Endothelial cell of umbilical vein (primary cell): Measurements from ENCODE around the gene B4GALNT3. TPM values are rescaled to one million over a fixed set of nuclear protein-coding genes. Genes with fewer than 3 reads are reported as not detected.

Source experiments
- BruUV-seq: library from RNA; stranded (reverse); fragments of 400-500 nt; replicated peaks from 2 replicates; lab custom pipeline; 2021; lab: Mats Ljungman, UMichigan
- CTCF ChIA-PET: fragments of 300-600, 350-600 bp; sonication (Branson Sonifier 250); formaldehyde crosslinking; loops from one replicate; lab custom pipeline; 2021; ENCODE audit warnings: antibody characterized with exemption, inconsistent platforms; lab: Charles Lee
- POLR2A ChIA-PET: fragments of 300-600, 350-600 bp; sonication (Branson Sonifier 250); formaldehyde crosslinking; loops from one replicate; lab custom pipeline; 2021; ENCODE audit warnings: antibody characterized with exemption, inconsistent platforms; lab: Charles Lee
- DNase-seq: peaks from one replicate; pipeline ENCODE4 v3.0.0-alpha.2; 2011; ENCODE audit warnings: low read depth, low spot score
- FAIRE-seq: peaks from 2 replicates; lab custom pipeline; 2011; peaks lifted over from hg19 to GRCh38; lab: Jason Lieb, UNC
- H2AFZ ChIP-seq: 2 replicates; pipeline ENCODE4 v1.6.0; 2012; ENCODE audit warnings: low read depth, low read length, control low read depth, inconsistent platforms
- H3K27ac ChIP-seq: 2 replicates; pipeline ENCODE4 v1.5.1; 2011; ENCODE audit warnings: low read depth, mild to moderate bottlenecking, control low read depth, low read length, moderate library complexity; ENCODE audit not compliant: insufficient read depth
- H3K27me3 ChIP-seq, 2 experiments: 2 replicates each; pipeline versions ENCODE4 v1.6.0 to v1.6.1; 2011; ENCODE audit warnings: low read length in 2 of 2, mixed read lengths in 1 of 2; ENCODE audit not compliant: control insufficient read depth in 2 of 2, insufficient read depth in 2 of 2
- H3K36me3 ChIP-seq, 2 experiments: 2 replicates in 1 of 2; 3 replicates in 1 of 2; pipeline ENCODE4 v1.5.1; 2011; ENCODE audit warnings: low read length in 2 of 2, mild to moderate bottlenecking in 1 of 2, moderate library complexity in 1 of 2; ENCODE audit not compliant: control insufficient read depth in 2 of 2, insufficient read depth in 2 of 2; ENCODE audit errors: extremely low read depth in 1 of 2
- H3K4me1 ChIP-seq: 3 replicates; pipeline ENCODE4 v1.5.1; 2011; ENCODE audit warnings: mild to moderate bottlenecking, low read length; ENCODE audit not compliant: control insufficient read depth, insufficient read depth; ENCODE audit errors: extremely low read depth
- H3K4me2 ChIP-seq: 2 replicates; pipeline ENCODE4 v1.6.1; 2011; ENCODE audit warnings: low read length, control low read depth, mixed read lengths; ENCODE audit not compliant: insufficient read depth
- H3K4me3 ChIP-seq, 3 experiments: fragments of 200-600 bp in 1 of 3; sonication (generic), shearing (Covaris generic) in 1 of 3; replicated peaks in 1 of 3; 2 replicates each; pipeline ENCODE4 v1.5.1; 2011 to 2016; ENCODE audit warnings: control low read depth in 3 of 3, low read length in 3 of 3, mild to moderate bottlenecking in 2 of 3, inconsistent platforms in 1 of 3, low read depth in 1 of 3, moderate library complexity in 1 of 3; ENCODE audit not compliant: insufficient read depth in 1 of 3
- H3K79me2 ChIP-seq: 2 replicates; pipeline ENCODE4 v1.6.0; 2012; ENCODE audit warnings: low read length, inconsistent platforms; ENCODE audit not compliant: control insufficient read depth, insufficient read depth
- H3K9ac ChIP-seq: replicated peaks from 2 replicates; pipeline ENCODE3; 2011; ENCODE audit warnings: low read length, control low read depth; ENCODE audit not compliant: insufficient read depth; ENCODE audit errors: extremely low read depth
- H3K9me1 ChIP-seq: replicated peaks from 3 replicates; pipeline ENCODE4 v1.6.0; 2011; ENCODE audit warnings: mild to moderate bottlenecking, low read length; ENCODE audit not compliant: control insufficient read depth, insufficient read depth; ENCODE audit errors: extremely low read depth
- H3K9me3 ChIP-seq: replicated peaks from 2 replicates; pipeline ENCODE4 v1.5.1; 2012; ENCODE audit warnings: low read length, inconsistent platforms; ENCODE audit not compliant: control insufficient read depth, insufficient read depth
- H4K20me1 ChIP-seq: replicated peaks from 2 replicates; pipeline ENCODE3; 2011; ENCODE audit warnings: mild to moderate bottlenecking, low read length; ENCODE audit not compliant: control insufficient read depth, insufficient read depth; ENCODE audit errors: extremely low read depth
- EZH2 ChIP-seq: IDR thresholded peaks from 2 replicates; pipeline ENCODE4 v1.6.1; 2012; ENCODE audit warnings: borderline replicate concordance, low read depth, mild to moderate bottlenecking, moderate library complexity, low read length, inconsistent platforms; ENCODE audit not compliant: severe bottlenecking
- FOS ChIP-seq: IDR thresholded peaks from 2 replicates; pipeline ENCODE4 v1.6.1; 2011; ENCODE audit warnings: mild to moderate bottlenecking, low read length, moderate library complexity, borderline replicate concordance; ENCODE audit not compliant: insufficient read depth
- GATA2 ChIP-seq: IDR thresholded peaks from 2 replicates; pipeline ENCODE4 v1.7.0; 2011; ENCODE audit warnings: low read depth, mild to moderate bottlenecking, moderate library complexity, mixed read lengths, low read length; ENCODE audit not compliant: insufficient read length, insufficient read depth
- JUN ChIP-seq: IDR thresholded peaks from 2 replicates; pipeline ENCODE4 v1.6.1; 2011; ENCODE audit warnings: borderline replicate concordance, low read depth; ENCODE audit not compliant: insufficient read length, insufficient read depth
- MYC ChIP-seq: IDR thresholded peaks from one replicate; pipeline ENCODE4 v1.6.1; 2011; ENCODE audit warnings: mild to moderate bottlenecking, low read depth, low read length
- POLR2A ChIP-seq: IDR thresholded peaks from 2 replicates; pipeline ENCODE4 v1.6.1; 2012; ENCODE audit warnings: low read depth, mild to moderate bottlenecking, control low read depth, low read length
- POLR2AphosphoS5 ChIP-seq: IDR thresholded peaks from 2 replicates; pipeline ENCODE4 v1.6.1; 2012; ENCODE audit warnings: low read depth, mild to moderate bottlenecking, control low read depth, low read length, moderate library complexity; ENCODE audit not compliant: insufficient read depth
- dilution Hi-C: fragments of 300-500 bp; cut with MboI; formaldehyde crosslinking; loops from one replicate; pipeline ENCODE4 v1.15.0; 2019; ENCODE audit warnings: low sequenced_read_pairs; ENCODE audit not compliant: extremely low pct_ligation_motif_present
- intact Hi-C: fragments of 100-400 bp; cut with micrococcal nuclease; formaldehyde crosslinking; loops from one replicate; pipeline ENCODE4 v1.10.0; 2022
- polyA plus RNA-seq, 4 experiments: library from polyadenylated mRNA; depleted of rRNA in 3 of 4; stranded (reverse) in 3 of 4; unstranded in 1 of 4; fragments of >200 nt; gene quantifications; 2 replicates each; pipeline versions ENCODE4 v1.2.1 to v1.2.3, GENCODE V29; 2011 to 2012; ENCODE audit warnings: missing spikeins in 1 of 4
- total RNA-seq: library from RNA; stranded (reverse); gene quantifications from 2 replicates; pipeline ENCODE4 v1.2.3, GENCODE V29; 2021
- TF ChIP-seq, protein P1 (sequence below), 2 donors: IDR thresholded peaks; 1 replicate in 1 of 2; 2 replicates in 1 of 2; pipeline ENCODE4 v1.5.1; 2011; ENCODE audit warnings: low read length in 2 of 2, mild to moderate bottlenecking in 2 of 2, moderate library complexity in 2 of 2, control low read depth in 1 of 2, inconsistent platforms in 1 of 2, low read depth in 1 of 2; ENCODE audit not compliant: insufficient read depth in 1 of 2; ENCODE audit errors: extremely low read depth in 1 of 2
- TF ChIP-seq, protein P2 (sequence below): IDR thresholded peaks from 2 replicates; pipeline ENCODE4 v1.6.1; 2011; ENCODE audit not compliant: insufficient read depth, insufficient read length

The B4GALNT3 gene
- total and polyA plus RNA-seq, 2 donors (not counting 3 experiments of a cell fraction or from before 2014, with no cell fraction given) = 0.07 TPM; not detected in 1

DNA sequence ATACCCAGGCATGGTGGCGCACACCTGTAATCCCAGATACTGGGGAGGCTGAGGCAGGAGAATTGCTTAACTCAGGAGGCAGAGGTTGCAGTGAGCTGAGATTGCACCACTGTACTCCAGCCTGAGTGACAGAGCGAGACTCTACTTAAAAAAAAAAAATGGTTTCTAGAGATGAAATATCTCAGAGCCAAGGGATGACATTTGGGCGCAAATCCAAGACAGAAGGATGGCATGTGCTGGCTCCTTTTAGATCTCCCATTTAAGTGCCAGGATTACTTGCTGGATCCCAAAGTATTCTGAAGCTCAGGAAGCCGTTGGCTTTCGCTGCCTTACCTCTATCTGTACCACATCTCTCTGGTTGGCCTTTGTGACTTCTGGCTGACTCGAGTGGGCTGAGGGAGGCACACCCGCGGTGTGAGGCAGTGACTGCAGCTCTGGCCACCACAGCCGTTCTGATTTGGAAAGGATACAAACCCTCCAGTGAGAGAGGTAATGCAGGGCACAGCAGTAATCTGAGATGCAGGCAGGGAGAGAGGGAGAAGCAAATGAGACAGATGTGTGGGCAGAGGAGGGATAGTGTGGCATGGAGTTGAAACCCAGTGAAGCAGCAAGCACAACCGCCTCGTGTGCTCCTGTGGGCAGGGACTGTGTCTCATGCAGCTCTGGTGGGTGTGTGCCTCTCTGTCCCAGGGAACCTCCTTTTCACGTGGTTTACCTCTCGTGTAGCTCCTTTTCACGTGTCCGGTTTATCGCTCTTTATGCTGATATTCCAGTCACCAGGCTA, 4.9 kb downstream of the B4GALNT3 start:
- Histone ChIP-seq H3K4me3 (no peak overlapping the region), H4K20me1 (no peaks in the 10 kb centered on the region), H3K4me2 (no peak overlapping the region), H3K9ac (no peak overlapping the region), H3K36me3 (no peaks in the 10 kb centered on the region), H3K79me2 (no peaks in the 10 kb centered on the region), H3K27ac (no peak overlapping the region), H3K9me3 (no peaks in the 10 kb centered on the region), H2AFZ (no peak overlapping the region), H3K4me1 (no peaks in the 10 kb centered on the region), H3K27me3 (peaks cover 36 to 50% of the 10 kb centered on the region in 2 experiments), H3K9me1 (no peaks in the 10 kb centered on the region)
- dilution Hi-C loops = no loop called here
- TF ChIP-seq, protein P1, sequence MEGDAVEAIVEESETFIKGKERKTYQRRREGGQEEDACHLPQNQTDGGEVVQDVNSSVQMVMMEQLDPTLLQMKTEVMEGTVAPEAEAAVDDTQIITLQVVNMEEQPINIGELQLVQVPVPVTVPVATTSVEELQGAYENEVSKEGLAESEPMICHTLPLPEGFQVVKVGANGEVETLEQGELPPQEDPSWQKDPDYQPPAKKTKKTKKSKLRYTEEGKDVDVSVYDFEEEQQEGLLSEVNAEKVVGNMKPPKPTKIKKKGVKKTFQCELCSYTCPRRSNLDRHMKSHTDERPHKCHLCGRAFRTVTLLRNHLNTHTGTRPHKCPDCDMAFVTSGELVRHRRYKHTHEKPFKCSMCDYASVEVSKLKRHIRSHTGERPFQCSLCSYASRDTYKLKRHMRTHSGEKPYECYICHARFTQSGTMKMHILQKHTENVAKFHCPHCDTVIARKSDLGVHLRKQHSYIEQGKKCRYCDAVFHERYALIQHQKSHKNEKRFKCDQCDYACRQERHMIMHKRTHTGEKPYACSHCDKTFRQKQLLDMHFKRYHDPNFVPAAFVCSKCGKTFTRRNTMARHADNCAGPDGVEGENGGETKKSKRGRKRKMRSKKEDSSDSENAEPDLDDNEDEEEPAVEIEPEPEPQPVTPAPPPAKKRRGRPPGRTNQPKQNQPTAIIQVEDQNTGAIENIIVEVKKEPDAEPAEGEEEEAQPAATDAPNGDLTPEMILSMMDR (IDR thresholded peaks at IDR 0.05; ENCODE audit: extremely low read depth in 1 of 2, insufficient read depth in 1 of 2, low read depth in 1 of 2, low read length in 2 of 2) = no peak
- TF ChIP-seq JUN (no peak), EZH2 (no peak), GATA2 (no peak), POLR2AphosphoS5 (no peak), FOS (no peak), MYC (no peak), POLR2A (no peak)
- TF ChIP-seq, protein P2, sequence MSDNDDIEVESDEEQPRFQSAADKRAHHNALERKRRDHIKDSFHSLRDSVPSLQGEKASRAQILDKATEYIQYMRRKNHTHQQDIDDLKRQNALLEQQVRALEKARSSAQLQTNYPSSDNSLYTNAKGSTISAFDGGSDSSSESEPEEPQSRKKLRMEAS = no peak
- CTCF ChIA-PET = interaction anchor here (0.9 to 1.1 kb wide), 3 partner anchors 10 to 22 kb away, joined by 3 to 4 read pairs (median 3); no protein-coding TSS in a partner anchor
- FAIRE-seq (no peak), DNase-seq (no peak)
- no TSS peak for BruUV-seq
- intact Hi-C loops = no loop called here
- POLR2A ChIA-PET = no interaction called here
